ENCODE results near the gene SEMA4B.

DNA sequence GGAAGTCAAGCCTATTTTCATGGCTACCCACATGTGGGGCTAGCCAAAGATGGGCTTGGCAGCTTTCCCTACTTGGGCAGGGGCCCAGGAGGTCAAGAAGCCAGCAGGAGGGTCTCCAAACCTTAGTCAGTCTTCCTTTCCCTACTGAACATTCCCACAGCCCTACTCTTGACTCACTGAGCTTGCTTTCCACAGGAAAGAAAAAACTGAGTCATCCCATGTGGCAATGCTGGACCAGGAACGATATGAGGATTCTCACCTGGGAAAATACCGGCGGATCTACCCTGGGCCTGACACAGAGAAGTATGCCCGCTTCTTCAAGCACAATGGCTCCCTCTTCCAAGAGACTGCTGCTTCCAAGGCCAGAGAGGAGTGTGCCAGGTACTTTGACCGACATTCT lies 60.7 kb downstream of the SEMA4B start:
- TF ChIP-seq, protein P1, sequence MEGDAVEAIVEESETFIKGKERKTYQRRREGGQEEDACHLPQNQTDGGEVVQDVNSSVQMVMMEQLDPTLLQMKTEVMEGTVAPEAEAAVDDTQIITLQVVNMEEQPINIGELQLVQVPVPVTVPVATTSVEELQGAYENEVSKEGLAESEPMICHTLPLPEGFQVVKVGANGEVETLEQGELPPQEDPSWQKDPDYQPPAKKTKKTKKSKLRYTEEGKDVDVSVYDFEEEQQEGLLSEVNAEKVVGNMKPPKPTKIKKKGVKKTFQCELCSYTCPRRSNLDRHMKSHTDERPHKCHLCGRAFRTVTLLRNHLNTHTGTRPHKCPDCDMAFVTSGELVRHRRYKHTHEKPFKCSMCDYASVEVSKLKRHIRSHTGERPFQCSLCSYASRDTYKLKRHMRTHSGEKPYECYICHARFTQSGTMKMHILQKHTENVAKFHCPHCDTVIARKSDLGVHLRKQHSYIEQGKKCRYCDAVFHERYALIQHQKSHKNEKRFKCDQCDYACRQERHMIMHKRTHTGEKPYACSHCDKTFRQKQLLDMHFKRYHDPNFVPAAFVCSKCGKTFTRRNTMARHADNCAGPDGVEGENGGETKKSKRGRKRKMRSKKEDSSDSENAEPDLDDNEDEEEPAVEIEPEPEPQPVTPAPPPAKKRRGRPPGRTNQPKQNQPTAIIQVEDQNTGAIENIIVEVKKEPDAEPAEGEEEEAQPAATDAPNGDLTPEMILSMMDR (IDR thresholded peaks at IDR 0.05) = no peak
- TF ChIP-seq POLR2A (IDR thresholded peaks at IDR 0.05) = no peak

Data from Peyer's patch (tissue), 4 donors.